Parathyroid adenoma (tissue), 2 donors: ENCODE data around the gene TLR4.

Experiments used
- H2AFZ ChIP-seq: fragments of 300-600 bp; sonication (generic); one replicate; pipeline ENCODE4 v1.7.0; 2017; ENCODE audit warnings: antibody characterized with exemption, mild to moderate bottlenecking
- H3K27ac ChIP-seq: fragments of 300-600 bp; sonication (generic); one replicate; pipeline ENCODE4 v1.7.0; 2017
- H3K27me3 ChIP-seq: fragments of 300-600 bp; sonication (generic); one replicate; pipeline ENCODE4 v1.7.0; 2017; ENCODE audit warnings: low read length; ENCODE audit not compliant: control insufficient read depth, insufficient read depth
- H3K36me3 ChIP-seq: fragments of 300-600 bp; sonication (generic); one replicate; pipeline ENCODE4 v1.7.0; 2017; ENCODE audit warnings: low read length; ENCODE audit not compliant: control insufficient read depth, insufficient read depth
- H3K4me1 ChIP-seq: fragments of 300-600 bp; sonication (generic); one replicate; pipeline ENCODE4 v1.7.0; 2017; ENCODE audit warnings: control low read depth
- H3K4me2 ChIP-seq: fragments of 300-600 bp; sonication (generic); one replicate; pipeline ENCODE4 v1.7.0; 2017; ENCODE audit warnings: low read length
- H3K4me3 ChIP-seq: fragments of 300-600 bp; sonication (generic); one replicate; pipeline ENCODE4 v1.7.0; 2017; ENCODE audit warnings: low read depth, low read length
- H3K79me2 ChIP-seq: fragments of 300-600 bp; sonication (generic); one replicate; pipeline ENCODE4 v1.7.0; 2017; ENCODE audit warnings: control low read depth
- H3K9ac ChIP-seq: fragments of 300-600 bp; sonication (generic); one replicate; pipeline ENCODE4 v1.7.0; 2017; ENCODE audit warnings: mild to moderate bottlenecking
- H3K9me3 ChIP-seq: fragments of 300-600 bp; sonication (generic); one replicate; pipeline ENCODE4 v1.7.0; 2017; ENCODE audit warnings: low read length; ENCODE audit not compliant: control insufficient read depth
- CTCF ChIP-seq: fragments of 300-600 bp; sonication (generic); IDR thresholded peaks from one replicate; pipeline ENCODE4 v1.7.0; 2017; ENCODE audit warnings: antibody characterized with exemption, mild to moderate bottlenecking
- donor health status: primary hyperparathyroidism.

TLR4 gene

GRCh38 chr9:117697046-117697445 is 7.2 kb upstream of the TLR4 start:
- no peaks in the 10 kb centered on the region for H3K27me3 ChIP-seq
- no peak overlapping the region for H2AFZ ChIP-seq
- no peak overlapping the region for H3K9ac ChIP-seq
- H3K79me2 ChIP-seq: no peaks in the 10 kb centered on the region
- H3K4me3 ChIP-seq: no peak overlapping the region
- no peak overlapping the region for H3K27ac ChIP-seq
- H3K36me3 ChIP-seq: no peaks in the 10 kb centered on the region
- no peak overlapping the region for H3K4me2 ChIP-seq
- H3K9me3 ChIP-seq: no peaks in the 10 kb centered on the region
- TF ChIP-seq CTCF: no peak
- no peaks in the 10 kb centered on the region for H3K4me1 ChIP-seq

GRCh38 chr9:117703537-117703936 is 666 bp upstream of the TLR4 start:
- no peak for TF ChIP-seq CTCF
- H3K9me3 ChIP-seq: no peaks in the 10 kb centered on the region
- H3K4me3 ChIP-seq: peak overlapping the region; percentile 42
- no peak overlapping the region for H2AFZ ChIP-seq
- H3K9ac ChIP-seq: no peak overlapping the region
- H3K36me3 ChIP-seq: no peaks in the 10 kb centered on the region
- peak overlapping the region; percentile 69 for H3K27ac ChIP-seq
- peak overlapping the region; percentile 15 for H3K4me2 ChIP-seq
- H3K79me2 ChIP-seq: no peaks in the 10 kb centered on the region
- H3K27me3 ChIP-seq: no peaks in the 10 kb centered on the region
- no peaks in the 10 kb centered on the region for H3K4me1 ChIP-seq

- Histone ChIP-seq H3K27ac (peak overlapping the region; percentile 65), H2AFZ (peak overlapping the region; percentile 53), H3K27me3 (no peaks in the 10 kb centered on the region), H3K9ac (no peak overlapping the region), H3K4me2 (peak overlapping the region; percentile 32), H3K36me3 (no peaks in the 10 kb centered on the region), H3K4me3 (peak overlapping the region; percentile 42), H3K9me3 (no peaks in the 10 kb centered on the region), H3K4me1 (no peaks in the 10 kb centered on the region), H3K79me2 (no peaks in the 10 kb centered on the region)
- TF ChIP-seq CTCF: no peak
These were observed 394 bp downstream of the TLR4 start for GRCh38 chr9:117704597-117704996.

GRCh38 chr9:117705386-117705785 is 1.2 kb downstream of the TLR4 start:
- Histone ChIP-seq H3K4me2 (peak overlapping the region; percentile 23), H3K9me3 (no peaks in the 10 kb centered on the region), H3K9ac (no peak overlapping the region), H3K4me3 (peak overlapping the region; percentile 42), H3K79me2 (no peaks in the 10 kb centered on the region), H2AFZ (no peak overlapping the region), H3K27me3 (no peaks in the 10 kb centered on the region), H3K4me1 (no peaks in the 10 kb centered on the region), H3K36me3 (no peaks in the 10 kb centered on the region), H3K27ac (no peak overlapping the region)
- TF ChIP-seq CTCF: no peak

- Histone ChIP-seq H3K79me2 (no peaks in the 10 kb centered on the region), H3K9me3 (no peaks in the 10 kb centered on the region), H3K27me3 (no peaks in the 10 kb centered on the region), H3K4me1 (no peaks in the 10 kb centered on the region), H3K27ac (no peak overlapping the region), H3K36me3 (no peaks in the 10 kb centered on the region), H2AFZ (no peak overlapping the region), H3K4me3 (no peak overlapping the region), H3K4me2 (peak overlapping the region; percentile 23), H3K9ac (no peak overlapping the region)
- TF ChIP-seq CTCF: no peak
These were observed 2.4 kb downstream of the TLR4 start for GRCh38 chr9:117706421-117707116.
